Lower leg skin (tissue), 3 donors: ENCODE results near the gene MAN1C1.

ENCODE experiments used
- CTCF ChIP-seq, 3 donors: fragments of 450-650 bp; IDR thresholded peaks; one replicate each; pipeline ENCODE4 v1.5.1; 2016; ENCODE audit warnings: antibody characterized with exemption in 3 of 3, mild to moderate bottlenecking in 3 of 3, moderate library complexity in 2 of 3
- POLR2A ChIP-seq, 2 donors: fragments of 450-650 bp; IDR thresholded peaks; one replicate each; pipeline ENCODE4 v1.6.1; 2016 to 2017; ENCODE audit warnings: antibody characterized with exemption in 2 of 2, mild to moderate bottlenecking in 1 of 2, moderate library complexity in 1 of 2

DNA sequence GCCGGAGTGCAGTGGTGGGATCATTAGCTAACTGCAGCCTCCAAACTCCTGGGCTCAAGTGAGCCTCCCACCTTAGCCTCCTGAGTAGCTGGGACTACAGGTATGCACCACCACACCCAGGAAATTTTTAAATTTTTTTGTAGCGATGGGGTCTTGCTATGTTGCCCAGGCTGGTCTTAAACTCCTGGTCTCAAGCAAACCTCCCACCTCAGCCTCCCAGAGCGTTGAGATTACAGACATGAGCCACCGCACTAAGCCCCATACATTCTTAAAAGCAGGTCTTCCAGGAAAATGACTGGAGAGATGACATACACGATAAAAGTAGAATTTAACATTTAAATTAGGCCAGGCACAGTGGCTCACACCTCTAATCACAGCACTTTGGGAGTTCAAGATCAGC, 216.6 kb downstream of the MAN1C1 start:
- no peak for TF ChIP-seq CTCF (IDR thresholded peaks at IDR 0.05)
- no peak for TF ChIP-seq POLR2A (IDR thresholded peaks at IDR 0.05)
